ENCODE data around the gene L1CAM.

L1CAM gene

GRCh38 chrX:153924149-153924861 is 38.3 kb upstream of the L1CAM start:
- TF ChIP-seq, protein P1, sequence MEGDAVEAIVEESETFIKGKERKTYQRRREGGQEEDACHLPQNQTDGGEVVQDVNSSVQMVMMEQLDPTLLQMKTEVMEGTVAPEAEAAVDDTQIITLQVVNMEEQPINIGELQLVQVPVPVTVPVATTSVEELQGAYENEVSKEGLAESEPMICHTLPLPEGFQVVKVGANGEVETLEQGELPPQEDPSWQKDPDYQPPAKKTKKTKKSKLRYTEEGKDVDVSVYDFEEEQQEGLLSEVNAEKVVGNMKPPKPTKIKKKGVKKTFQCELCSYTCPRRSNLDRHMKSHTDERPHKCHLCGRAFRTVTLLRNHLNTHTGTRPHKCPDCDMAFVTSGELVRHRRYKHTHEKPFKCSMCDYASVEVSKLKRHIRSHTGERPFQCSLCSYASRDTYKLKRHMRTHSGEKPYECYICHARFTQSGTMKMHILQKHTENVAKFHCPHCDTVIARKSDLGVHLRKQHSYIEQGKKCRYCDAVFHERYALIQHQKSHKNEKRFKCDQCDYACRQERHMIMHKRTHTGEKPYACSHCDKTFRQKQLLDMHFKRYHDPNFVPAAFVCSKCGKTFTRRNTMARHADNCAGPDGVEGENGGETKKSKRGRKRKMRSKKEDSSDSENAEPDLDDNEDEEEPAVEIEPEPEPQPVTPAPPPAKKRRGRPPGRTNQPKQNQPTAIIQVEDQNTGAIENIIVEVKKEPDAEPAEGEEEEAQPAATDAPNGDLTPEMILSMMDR (conservative IDR thresholded peaks at IDR 0.05; ENCODE audit: control insufficient read depth, insufficient read depth, low read depth, low read length) = peak; percentile 8
- no peak overlapping the region for H3K4me3 ChIP-seq (ENCODE audit: control insufficient read depth, low read depth, low read length)
- DNase-seq (ENCODE audit: low read depth) = peak; percentile 33

- TF ChIP-seq, protein P1 (conservative IDR thresholded peaks at IDR 0.05; ENCODE audit: control insufficient read depth, insufficient read depth, low read depth, low read length) = peak; percentile 60
- peak; percentile 66 for DNase-seq (ENCODE audit: low read depth)
- no peak overlapping the region for H3K4me3 ChIP-seq (ENCODE audit: control insufficient read depth, low read depth, low read length)
Measured at GRCh38 chrX:153922932-153923857, 37.2 kb upstream of the L1CAM start.

- DNase-seq (ENCODE audit: low read depth) = no peak
- TF ChIP-seq, protein P1 (conservative IDR thresholded peaks at IDR 0.05; ENCODE audit: control insufficient read depth, insufficient read depth, low read depth, low read length) = no peak
- no peak overlapping the region for H3K4me3 ChIP-seq (ENCODE audit: control insufficient read depth, low read depth, low read length)
Measured at GRCh38 chrX:153921511-153922446, 35.8 kb upstream of the L1CAM start.

GRCh38 chrX:153921070-153921469 is 35.1 kb upstream of the L1CAM start:
- no peak overlapping the region for H3K4me3 ChIP-seq (ENCODE audit: control insufficient read depth, low read depth, low read length)
- no peak for DNase-seq (ENCODE audit: low read depth)
- TF ChIP-seq, protein P1 (conservative IDR thresholded peaks at IDR 0.05; ENCODE audit: control insufficient read depth, insufficient read depth, low read depth, low read length) = no peak

GRCh38 chrX:153920546-153920945 is 34.6 kb upstream of the L1CAM start:
- no peak for DNase-seq (ENCODE audit: low read depth)
- H3K4me3 ChIP-seq (ENCODE audit: control insufficient read depth, low read depth, low read length) = no peak overlapping the region
- TF ChIP-seq, protein P1 (conservative IDR thresholded peaks at IDR 0.05; ENCODE audit: control insufficient read depth, insufficient read depth, low read depth, low read length) = no peak

DNA sequence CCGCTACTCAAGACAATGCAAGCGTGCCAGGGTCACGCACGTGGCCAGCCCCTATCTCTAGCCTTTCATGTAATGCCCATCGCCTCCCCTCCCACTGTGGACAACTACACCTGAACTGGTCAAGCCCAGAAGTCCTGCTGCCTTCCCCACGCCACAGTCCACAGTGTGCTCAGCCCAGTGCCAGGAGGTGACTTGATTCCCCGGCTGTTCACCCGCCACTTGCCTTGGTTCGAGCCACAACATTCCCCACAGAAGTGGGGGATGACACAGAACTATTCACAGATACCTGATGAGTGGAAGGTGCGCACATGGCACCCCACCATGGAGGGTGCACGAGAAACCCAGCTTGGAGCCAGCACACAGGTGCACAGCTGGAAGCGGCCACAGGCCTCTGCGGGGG is 33.3 kb upstream of the L1CAM start:
- TF ChIP-seq, protein P1 (conservative IDR thresholded peaks at IDR 0.05; ENCODE audit: control insufficient read depth, insufficient read depth, low read depth, low read length) = no peak
- no peak for DNase-seq (ENCODE audit: low read depth)

More for the DNA sequence above, 33.3 kb upstream of the L1CAM start:
- no peak overlapping the region for H3K4me3 ChIP-seq (ENCODE audit: control insufficient read depth, low read depth, low read length)
